B cell (primary cell): ENCODE data around the gene OR6S1.

Source experiments
- CTCF ChIP-seq: fragments of 200-600 bp; IDR thresholded peaks from one replicate; pipeline ENCODE4 v1.8.0; 2022; ENCODE audit warnings: antibody characterized with exemption, mild to moderate bottlenecking
- EZH2 ChIP-seq: IDR thresholded peaks from 2 replicates; pipeline ENCODE4 v1.6.1; 2012; ENCODE audit warnings: borderline replicate concordance, low read depth, mild to moderate bottlenecking, moderate library complexity, low read length; ENCODE audit not compliant: insufficient read depth, poor library complexity, severe bottlenecking

- TF ChIP-seq CTCF (no peak), EZH2 (no peak)
These were observed 17.7 kb downstream of the OR6S1 start for GRCh38 chr14:20623798-20624197.
